ENCODE results near the gene EOLA2.
A peak's percentile ranks its signal among the peaks of the same experiment; 100 is the strongest.

DNA sequence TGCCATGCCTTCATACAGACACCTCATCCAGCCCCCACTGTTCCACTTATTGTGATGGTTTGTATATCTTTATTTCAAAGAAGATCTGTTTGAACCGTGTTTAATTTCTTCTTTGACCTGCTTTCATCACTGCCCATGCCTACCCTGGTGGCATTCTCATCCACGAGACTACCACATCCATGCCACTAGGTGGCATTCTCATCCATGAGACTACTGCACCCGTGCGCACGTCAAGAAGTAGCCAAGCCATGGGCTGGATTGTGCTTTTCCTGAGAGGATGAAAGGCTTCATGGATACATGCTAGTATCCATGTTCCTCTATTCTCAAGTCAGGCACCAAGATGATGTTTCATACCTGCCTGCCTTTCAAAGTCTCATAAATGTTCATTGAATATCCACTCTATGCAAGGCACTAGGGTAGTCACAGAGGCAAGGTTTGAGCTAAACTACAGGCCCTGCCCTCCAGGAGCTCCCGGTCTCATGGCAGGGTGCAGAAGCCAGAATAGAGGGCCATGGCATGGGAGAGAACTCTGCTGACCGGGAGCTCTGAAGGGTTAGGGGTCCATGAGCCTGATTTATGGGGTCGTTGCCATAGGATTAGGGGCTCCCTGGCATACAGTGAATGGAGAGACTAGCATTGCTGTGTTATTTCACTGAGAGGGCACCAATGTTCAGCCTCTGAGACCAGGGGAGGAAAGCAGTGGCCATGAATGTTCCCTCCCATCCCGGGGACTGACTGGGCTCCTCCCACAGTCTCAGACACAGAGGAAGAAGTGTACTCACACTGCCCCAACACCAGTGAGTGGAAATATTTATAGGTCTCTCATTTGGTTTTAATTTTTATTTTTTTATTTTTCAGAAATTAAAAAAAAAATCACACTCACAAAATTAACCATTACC lies 24.8 kb upstream of the EOLA2 start:
- TF ChIP-seq, protein P1, sequence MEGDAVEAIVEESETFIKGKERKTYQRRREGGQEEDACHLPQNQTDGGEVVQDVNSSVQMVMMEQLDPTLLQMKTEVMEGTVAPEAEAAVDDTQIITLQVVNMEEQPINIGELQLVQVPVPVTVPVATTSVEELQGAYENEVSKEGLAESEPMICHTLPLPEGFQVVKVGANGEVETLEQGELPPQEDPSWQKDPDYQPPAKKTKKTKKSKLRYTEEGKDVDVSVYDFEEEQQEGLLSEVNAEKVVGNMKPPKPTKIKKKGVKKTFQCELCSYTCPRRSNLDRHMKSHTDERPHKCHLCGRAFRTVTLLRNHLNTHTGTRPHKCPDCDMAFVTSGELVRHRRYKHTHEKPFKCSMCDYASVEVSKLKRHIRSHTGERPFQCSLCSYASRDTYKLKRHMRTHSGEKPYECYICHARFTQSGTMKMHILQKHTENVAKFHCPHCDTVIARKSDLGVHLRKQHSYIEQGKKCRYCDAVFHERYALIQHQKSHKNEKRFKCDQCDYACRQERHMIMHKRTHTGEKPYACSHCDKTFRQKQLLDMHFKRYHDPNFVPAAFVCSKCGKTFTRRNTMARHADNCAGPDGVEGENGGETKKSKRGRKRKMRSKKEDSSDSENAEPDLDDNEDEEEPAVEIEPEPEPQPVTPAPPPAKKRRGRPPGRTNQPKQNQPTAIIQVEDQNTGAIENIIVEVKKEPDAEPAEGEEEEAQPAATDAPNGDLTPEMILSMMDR (conservative IDR thresholded peaks at IDR 0.05; ENCODE audit: low read depth, low read length), result peak; percentile 88
- TF ChIP-seq EZH2phosphoT487 (IDR thresholded peaks at IDR 0.05; ENCODE audit: borderline replicate concordance, low read length), result no peak
